GM23248 (cell line): Measurements from ENCODE around the gene PIK3R5.

Experiments
- EZH2 ChIP-seq: fragments of 200-600 bp; sonication (generic); IDR thresholded peaks from 2 replicates; pipeline ENCODE4 v1.6.1; 2018; ENCODE audit warnings: antibody characterized with exemption, mild to moderate bottlenecking; ENCODE audit not compliant: insufficient read depth, poor library complexity, severe bottlenecking
- EZH2phosphoT487 ChIP-seq: fragments of 200-600 bp; sonication (generic); IDR thresholded peaks from 2 replicates; pipeline ENCODE4 v1.6.1; 2018; ENCODE audit warnings: antibody characterized with exemption, moderate library complexity, mild to moderate bottlenecking, low read depth; ENCODE audit not compliant: insufficient read depth

DNA sequence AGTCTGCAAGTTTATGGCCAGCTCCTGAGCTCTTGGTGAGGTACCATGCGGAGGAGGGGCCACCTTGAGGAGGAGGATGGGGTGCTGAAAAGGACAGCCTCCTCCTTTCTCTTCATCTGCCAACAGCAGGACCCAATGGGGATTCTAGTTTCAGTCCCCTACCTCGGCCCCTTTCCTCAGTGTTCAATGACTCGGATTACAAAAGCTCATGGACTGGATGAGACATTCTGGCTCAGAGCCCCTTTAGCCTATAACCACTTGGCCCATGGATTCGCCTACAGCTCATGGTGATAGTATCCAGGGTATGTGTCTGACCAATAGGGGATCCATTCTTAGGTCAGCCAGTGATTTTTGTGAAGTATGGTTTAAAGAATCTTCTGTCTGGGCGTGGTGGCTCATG lies 89.5 kb downstream of the PIK3R5 start:
- no peak for TF ChIP-seq EZH2
- no peak for TF ChIP-seq EZH2phosphoT487
